ENCODE data around the gene KRTAP16-1.

The KRTAP16-1 gene

DNA sequence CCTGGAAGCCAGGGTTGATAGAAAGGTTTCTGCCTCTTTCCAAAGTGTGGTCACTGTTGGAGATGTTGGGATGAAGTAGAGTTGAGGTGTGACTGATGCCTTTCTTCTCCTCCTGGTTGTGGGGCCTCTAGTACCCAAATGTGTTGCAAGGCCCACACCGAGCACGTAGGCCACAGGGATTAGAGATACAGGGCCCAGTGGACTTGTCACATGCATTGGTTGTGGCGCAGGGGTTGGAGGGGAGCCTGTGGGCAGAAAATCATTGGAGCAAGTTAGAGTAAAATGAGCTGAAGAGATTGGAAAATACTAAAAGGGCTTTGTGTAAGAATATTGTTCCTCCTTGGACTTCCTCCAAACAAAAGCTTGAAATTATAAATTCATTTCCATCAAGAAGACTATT is 36.9 kb upstream of the KRTAP16-1 start:
- H2AFZ ChIP-seq (ENCODE audit: low read length), result no peak overlapping the region
- no peak overlapping the region for H3K9ac ChIP-seq (ENCODE audit: low read length)
- H3K79me2 ChIP-seq (ENCODE audit: low read length), result no peaks in the 10 kb centered on the region
- no peaks in the 10 kb centered on the region for H4K20me1 ChIP-seq (ENCODE audit: insufficient read depth, low read length)
- TF ChIP-seq EZH2 (optimal IDR thresholded peaks at IDR 0.05; ENCODE audit: low read depth, low read length) (no peak), EZH2phosphoT487 (IDR thresholded peaks at IDR 0.05; ENCODE audit: low read length) (no peak)
- TF ChIP-seq, protein P1, sequence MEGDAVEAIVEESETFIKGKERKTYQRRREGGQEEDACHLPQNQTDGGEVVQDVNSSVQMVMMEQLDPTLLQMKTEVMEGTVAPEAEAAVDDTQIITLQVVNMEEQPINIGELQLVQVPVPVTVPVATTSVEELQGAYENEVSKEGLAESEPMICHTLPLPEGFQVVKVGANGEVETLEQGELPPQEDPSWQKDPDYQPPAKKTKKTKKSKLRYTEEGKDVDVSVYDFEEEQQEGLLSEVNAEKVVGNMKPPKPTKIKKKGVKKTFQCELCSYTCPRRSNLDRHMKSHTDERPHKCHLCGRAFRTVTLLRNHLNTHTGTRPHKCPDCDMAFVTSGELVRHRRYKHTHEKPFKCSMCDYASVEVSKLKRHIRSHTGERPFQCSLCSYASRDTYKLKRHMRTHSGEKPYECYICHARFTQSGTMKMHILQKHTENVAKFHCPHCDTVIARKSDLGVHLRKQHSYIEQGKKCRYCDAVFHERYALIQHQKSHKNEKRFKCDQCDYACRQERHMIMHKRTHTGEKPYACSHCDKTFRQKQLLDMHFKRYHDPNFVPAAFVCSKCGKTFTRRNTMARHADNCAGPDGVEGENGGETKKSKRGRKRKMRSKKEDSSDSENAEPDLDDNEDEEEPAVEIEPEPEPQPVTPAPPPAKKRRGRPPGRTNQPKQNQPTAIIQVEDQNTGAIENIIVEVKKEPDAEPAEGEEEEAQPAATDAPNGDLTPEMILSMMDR (IDR thresholded peaks at IDR 0.05; ENCODE audit: low read length), result no peak
- no peak overlapping the region for H3K4me2 ChIP-seq (ENCODE audit: low read depth, low read length)
- H3K27me3 ChIP-seq (replicated peaks; ENCODE audit: insufficient read depth, low read length), result peaks cover 15% of the 10 kb centered on the region; the same call in 1 of the 2 replicates
- no peak for DNase-seq
- H3K27ac ChIP-seq (ENCODE audit: low read length), result no peak overlapping the region
- H3K4me3 ChIP-seq (ENCODE audit: low read length), result no peak overlapping the region
- H3K4me1 ChIP-seq (ENCODE audit: low read length), result peaks cover 7% of the 10 kb centered on the region; the same call in 1 of the 2 replicates
- H3K9me2 ChIP-seq (replicated peaks; ENCODE audit: insufficient read depth, low read length), result no peaks in the 10 kb centered on the region
- no peaks in the 10 kb centered on the region for H3K36me3 ChIP-seq (replicated peaks; ENCODE audit: insufficient read depth, low read length)
- peaks cover 7% of the 10 kb centered on the region for H3F3A ChIP-seq (ENCODE audit: insufficient read depth, low read length)
- H3K9me3 ChIP-seq (replicated peaks; ENCODE audit: insufficient read depth, low read length), result no peaks in the 10 kb centered on the region

DNA sequence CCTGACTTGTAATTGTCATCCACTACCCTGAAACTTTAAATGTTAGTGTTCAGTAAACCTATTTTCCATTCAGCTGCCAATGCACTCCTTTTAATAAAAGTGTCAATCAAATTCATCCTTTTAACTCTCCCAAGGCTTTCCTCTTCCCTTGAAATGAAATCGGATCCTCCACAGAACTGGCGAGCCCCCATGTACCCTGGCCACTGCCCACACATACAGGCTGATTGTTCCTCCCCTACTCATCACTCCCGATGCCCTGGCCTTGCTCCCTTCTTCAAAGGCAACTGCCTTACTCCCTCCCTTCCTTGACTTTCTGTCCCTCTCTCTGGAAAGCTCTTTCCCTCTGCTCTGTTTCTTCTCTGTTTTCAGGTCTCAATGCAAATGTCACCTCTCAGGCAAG is 33.9 kb upstream of the KRTAP16-1 start:
- Histone ChIP-seq H3K36me3 (replicated peaks; ENCODE audit: insufficient read depth, low read length) (no peaks in the 10 kb centered on the region), H4K20me1 (ENCODE audit: insufficient read depth, low read length) (no peaks in the 10 kb centered on the region), H3K9me2 (replicated peaks; ENCODE audit: insufficient read depth, low read length) (no peaks in the 10 kb centered on the region), H3K9ac (ENCODE audit: low read length) (no peak overlapping the region), H3K9me3 (replicated peaks; ENCODE audit: insufficient read depth, low read length) (no peaks in the 10 kb centered on the region), H3K4me2 (ENCODE audit: low read depth, low read length) (no peak overlapping the region), H3F3A (ENCODE audit: insufficient read depth, low read length) (peaks cover 9% of the 10 kb centered on the region), H3K27me3 (replicated peaks; ENCODE audit: insufficient read depth, low read length) (peaks cover 28% of the 10 kb centered on the region), H2AFZ (ENCODE audit: low read length) (no peak overlapping the region), H3K4me1 (ENCODE audit: low read length) (peaks cover 23% of the 10 kb centered on the region), H3K4me3 (ENCODE audit: low read length) (no peak overlapping the region), H3K27ac (ENCODE audit: low read length) (no peak overlapping the region), H3K79me2 (ENCODE audit: low read length) (no peaks in the 10 kb centered on the region)
- no peak for DNase-seq
- TF ChIP-seq, protein P1 (IDR thresholded peaks at IDR 0.05; ENCODE audit: low read length), result no peak
- TF ChIP-seq EZH2phosphoT487 (IDR thresholded peaks at IDR 0.05; ENCODE audit: low read length), result no peak

DNA sequence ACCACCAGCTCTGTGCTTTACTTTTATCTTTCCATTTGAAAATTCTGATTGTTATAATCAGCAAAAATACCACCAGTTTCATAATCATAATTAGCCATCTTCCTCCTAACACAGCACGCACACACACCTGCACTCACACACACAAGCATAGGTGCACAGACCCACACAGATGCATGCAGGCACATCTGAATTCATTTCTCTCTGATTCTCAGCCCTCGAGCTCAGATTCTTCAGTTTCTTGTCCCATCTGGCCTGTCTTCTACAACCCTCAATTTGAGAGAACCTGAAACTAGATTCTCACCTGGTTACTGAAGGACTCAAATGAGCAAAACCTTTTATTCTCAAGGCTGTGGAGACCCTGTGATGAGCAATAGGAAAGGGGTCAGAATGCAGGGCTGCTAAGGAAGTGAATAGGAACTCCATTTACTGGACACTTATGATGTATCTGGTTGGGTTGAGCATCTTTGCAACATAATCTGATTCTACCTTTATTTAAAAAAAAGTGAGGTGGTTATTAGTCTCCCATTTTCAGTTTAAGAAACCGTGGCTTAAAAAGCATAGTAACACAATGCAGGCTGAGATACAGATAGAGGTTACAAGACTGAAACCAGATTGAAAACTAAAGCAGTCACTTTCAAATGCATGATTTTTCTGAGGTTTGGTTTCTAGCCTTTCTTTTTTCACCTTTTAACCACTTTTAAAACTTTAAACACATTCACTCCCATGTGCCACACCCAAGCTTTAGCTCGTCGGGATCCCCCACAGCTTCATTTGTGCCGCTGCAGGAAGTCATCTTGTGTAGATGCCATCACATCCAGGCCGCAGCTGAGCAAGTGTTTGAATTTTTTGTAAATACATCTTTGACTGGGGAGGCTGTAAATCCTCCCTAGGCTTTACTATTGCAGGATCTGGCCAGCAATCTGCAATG is 32.1 kb upstream of the KRTAP16-1 start:
- Histone ChIP-seq H3K36me3 (replicated peaks; ENCODE audit: insufficient read depth, low read length) (no peaks in the 10 kb centered on the region), H3K9me2 (replicated peaks; ENCODE audit: insufficient read depth, low read length) (no peaks in the 10 kb centered on the region), H3F3A (ENCODE audit: insufficient read depth, low read length) (peaks cover 9% of the 10 kb centered on the region), H3K79me2 (ENCODE audit: low read length) (no peaks in the 10 kb centered on the region), H3K4me1 (ENCODE audit: low read length) (peaks cover 23% of the 10 kb centered on the region), H2AFZ (ENCODE audit: low read length) (no peak overlapping the region), H3K4me2 (ENCODE audit: low read depth, low read length) (peak overlapping the region; percentile 27; the same call in 1 of the 2 replicates), H3K9me3 (replicated peaks; ENCODE audit: insufficient read depth, low read length) (no peaks in the 10 kb centered on the region), H3K4me3 (ENCODE audit: low read length) (no peak overlapping the region), H3K9ac (ENCODE audit: low read length) (no peak overlapping the region), H3K27me3 (replicated peaks; ENCODE audit: insufficient read depth, low read length) (peaks cover 40% of the 10 kb centered on the region), H4K20me1 (ENCODE audit: insufficient read depth, low read length) (no peaks in the 10 kb centered on the region), H3K27ac (ENCODE audit: low read length) (no peak overlapping the region)
- TF ChIP-seq EZH2 (optimal IDR thresholded peaks at IDR 0.05; ENCODE audit: low read depth, low read length), result no peak
- DNase-seq, result peak; percentile 44

DNA sequence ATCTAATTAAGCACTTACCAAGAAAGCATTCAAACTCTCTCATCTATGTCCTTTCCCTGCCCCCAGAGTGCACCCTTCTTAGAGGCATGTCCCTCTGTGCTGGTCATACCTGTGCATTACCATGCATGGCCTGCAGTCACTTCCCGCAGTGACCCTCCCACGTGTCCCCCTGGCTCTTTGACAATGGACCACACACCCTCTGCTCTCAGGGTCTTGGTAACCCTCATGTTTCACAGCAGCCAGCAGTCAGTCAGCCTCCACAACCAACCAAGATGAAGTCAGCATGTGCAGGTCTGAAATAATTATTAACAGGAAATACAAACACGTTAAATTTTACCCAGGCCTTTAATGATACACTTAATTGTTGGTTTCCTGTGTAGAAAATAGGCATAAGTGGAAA is 31.4 kb upstream of the KRTAP16-1 start:
- TF ChIP-seq EZH2phosphoT487 (IDR thresholded peaks at IDR 0.05; ENCODE audit: low read length), result no peak
- TF ChIP-seq, protein P1 (IDR thresholded peaks at IDR 0.05; ENCODE audit: low read length), result 0 out of 2 replicates have a peak, but pooled peaks have one; percentile 6
- TF ChIP-seq EZH2 (optimal IDR thresholded peaks at IDR 0.05; ENCODE audit: low read depth, low read length), result no peak
- Histone ChIP-seq H3F3A (ENCODE audit: insufficient read depth, low read length) (peaks cover 9% of the 10 kb centered on the region), H3K4me3 (ENCODE audit: low read length) (no peak overlapping the region), H3K9ac (ENCODE audit: low read length) (no peak overlapping the region), H3K27ac (ENCODE audit: low read length) (no peak overlapping the region), H3K9me3 (replicated peaks; ENCODE audit: insufficient read depth, low read length) (no peaks in the 10 kb centered on the region), H4K20me1 (ENCODE audit: insufficient read depth, low read length) (no peaks in the 10 kb centered on the region), H3K4me2 (ENCODE audit: low read depth, low read length) (peak overlapping the region; percentile 19; the same call in 1 of the 2 replicates), H3K4me1 (ENCODE audit: low read length) (peaks cover 23% of the 10 kb centered on the region), H3K27me3 (replicated peaks; ENCODE audit: insufficient read depth, low read length) (peaks cover 42% of the 10 kb centered on the region), H2AFZ (ENCODE audit: low read length) (no peak overlapping the region), H3K79me2 (ENCODE audit: low read length) (no peaks in the 10 kb centered on the region), H3K36me3 (replicated peaks; ENCODE audit: insufficient read depth, low read length) (no peaks in the 10 kb centered on the region), H3K9me2 (replicated peaks; ENCODE audit: insufficient read depth, low read length) (no peaks in the 10 kb centered on the region)
- no peak for DNase-seq
